Stimulated activated naive CD8-positive, alpha-beta T cell treated with anti-CD3 and anti-CD28 coated beads, Interleukin-15, amount 100 ng/mL, for 72 hours (primary cell): ENCODE measurements around the gene ATP2A2.

Experiments used
- ATAC-seq: fragments of 150-1000 bp; cut with Tn5 transposase; 2 replicates; pipeline ENCODE4 v1.10.0; 2021; ENCODE audit warnings: mild to moderate bottlenecking, moderate library complexity
- DNase-seq, 2 donors: peaks; one replicate each; pipeline ENCODE4 v3.0.0; 2021 to 2022
- H3K27ac Mint-ChIP-seq, 2 donors: one replicate each; pipeline ENCODE4 v1.8.0; 2022; ENCODE audit warnings: mild to moderate bottlenecking in 2 of 2, mixed read lengths in 2 of 2, moderate library complexity in 2 of 2
- H3K27me3 Mint-ChIP-seq: one replicate; pipeline ENCODE4 v1.8.0; 2022; ENCODE audit warnings: mixed read lengths
- H3K4me1 Mint-ChIP-seq: one replicate; pipeline ENCODE4 v1.8.0; 2022; ENCODE audit warnings: mild to moderate bottlenecking, mixed read lengths
- H3K4me3 Mint-ChIP-seq, 2 donors: one replicate each; pipeline ENCODE4 v1.8.0; 2022; ENCODE audit warnings: mild to moderate bottlenecking in 2 of 2, mixed read lengths in 2 of 2, moderate library complexity in 1 of 2
- H3K9me3 Mint-ChIP-seq, 2 donors: one replicate each; pipeline ENCODE4 v1.8.0; 2022; ENCODE audit warnings: mixed read lengths in 2 of 2

The ATP2A2 gene

GRCh38 chr12:110340706-110341105, 59.7 kb downstream of the ATP2A2 start:
- Mint-ChIP-seq H3K27me3 (no peaks in the 10 kb centered on the region), H3K4me3 (no peak overlapping the region), H3K9me3 (no peaks in the 10 kb centered on the region), H3K27ac (peak overlapping the region in 1 of 2 donors; percentile 68), H3K4me1 (no peaks in the 10 kb centered on the region)
- DNase-seq, result no peak
- no peak for ATAC-seq

- DNase-seq (no peak), ATAC-seq (no peak)
- Mint-ChIP-seq H3K9me3 (no peaks in the 10 kb centered on the region), H3K4me1 (peaks cover 5% of the 10 kb centered on the region), H3K27ac (no peak overlapping the region), H3K27me3 (no peaks in the 10 kb centered on the region), H3K4me3 (no peak overlapping the region)
Measured at GRCh38 chr12:110342157-110342556, 61.1 kb downstream of the ATP2A2 start.

GRCh38 chr12:110343114-110343513, 62.1 kb downstream of the ATP2A2 start:
- Mint-ChIP-seq H3K27ac (no peak overlapping the region), H3K4me1 (peaks cover 14% of the 10 kb centered on the region), H3K9me3 (no peaks in the 10 kb centered on the region), H3K27me3 (no peaks in the 10 kb centered on the region), H3K4me3 (no peak overlapping the region)
- ATAC-seq (no peak), DNase-seq (no peak)

- DNase-seq (no peak), ATAC-seq (no peak)
- Mint-ChIP-seq H3K9me3 (no peaks in the 10 kb centered on the region), H3K4me3 (no peak overlapping the region), H3K27ac (no peak overlapping the region), H3K4me1 (peaks cover 22% of the 10 kb centered on the region), H3K27me3 (no peaks in the 10 kb centered on the region)
Measured at GRCh38 chr12:110343736-110344555, 62.9 kb downstream of the ATP2A2 start.

- no peak for ATAC-seq
- no peaks in the 10 kb centered on the region for H3K27me3 Mint-ChIP-seq
- peak overlapping the region in 1 of 2 donors; percentile 42 for H3K27ac Mint-ChIP-seq
- peaks cover 29% of the 10 kb centered on the region for H3K4me1 Mint-ChIP-seq
- no peak overlapping the region for H3K4me3 Mint-ChIP-seq
- H3K9me3 Mint-ChIP-seq, result no peaks in the 10 kb centered on the region
- DNase-seq, result no peak
Measured at GRCh38 chr12:110344657-110345056, 63.6 kb downstream of the ATP2A2 start.

GRCh38 chr12:110345176-110345661, 64.2 kb downstream of the ATP2A2 start:
- no peak overlapping the region for H3K4me3 Mint-ChIP-seq
- ATAC-seq (no peak), DNase-seq (no peak)
- H3K4me1 Mint-ChIP-seq, result peaks cover 34% of the 10 kb centered on the region
- H3K27ac Mint-ChIP-seq, result peak overlapping the region in 1 of 2 donors; percentile 48
- H3K9me3 Mint-ChIP-seq, result no peaks in the 10 kb centered on the region
- H3K27me3 Mint-ChIP-seq, result no peaks in the 10 kb centered on the region

GRCh38 chr12:110345963-110346362, 64.9 kb downstream of the ATP2A2 start:
- no peaks in the 10 kb centered on the region for H3K27me3 Mint-ChIP-seq
- H3K4me1 Mint-ChIP-seq, result peaks cover 36% of the 10 kb centered on the region
- DNase-seq (no peak), ATAC-seq (no peak)
- H3K4me3 Mint-ChIP-seq, result no peak overlapping the region
- H3K27ac Mint-ChIP-seq, result peak overlapping the region in 1 of 2 donors; percentile 87
- H3K9me3 Mint-ChIP-seq, result no peaks in the 10 kb centered on the region

- H3K4me3 Mint-ChIP-seq, result no peak overlapping the region
- no peaks in the 10 kb centered on the region for H3K9me3 Mint-ChIP-seq
- no peak for ATAC-seq
Measured at GRCh38 chr12:110347767-110348166, 66.7 kb downstream of the ATP2A2 start.

GRCh38 chr12:110348431-110349059, 67.5 kb downstream of the ATP2A2 start:
- Mint-ChIP-seq H3K4me3 (no peak overlapping the region), H3K4me1 (peaks cover 36% of the 10 kb centered on the region), H3K27me3 (no peaks in the 10 kb centered on the region), H3K9me3 (no peaks in the 10 kb centered on the region), H3K27ac (peak overlapping the region in 1 of 2 donors; percentile 33)
- ATAC-seq (no peak), DNase-seq (no peak)

More at GRCh38 chr12:110347767-110348166, 66.7 kb downstream of the ATP2A2 start:
- Mint-ChIP-seq H3K4me1 (peaks cover 36% of the 10 kb centered on the region), H3K27ac (no peak overlapping the region), H3K27me3 (no peaks in the 10 kb centered on the region)
- no peak for DNase-seq

- Mint-ChIP-seq H3K4me3 (peak overlapping the region in 1 of 2 donors; percentile 54), H3K4me1 (peaks cover 40% of the 10 kb centered on the region), H3K27ac (peak overlapping the region in 1 of 2 donors; percentile 33), H3K27me3 (peaks cover 1% of the 10 kb centered on the region), H3K9me3 (no peaks in the 10 kb centered on the region)
- peak; percentile 5 for ATAC-seq
- DNase-seq, result no peak
Measured at GRCh38 chr12:110349096-110349495, 68.0 kb downstream of the ATP2A2 start.

GRCh38 chr12:110349514-110350151, 68.6 kb downstream of the ATP2A2 start:
- H3K4me1 Mint-ChIP-seq, result peaks cover 45% of the 10 kb centered on the region
- peaks cover 7% of the 10 kb centered on the region for H3K27me3 Mint-ChIP-seq
- peak overlapping the region in 1 of 2 donors; percentile 54 for H3K4me3 Mint-ChIP-seq
- peak overlapping the region; percentile 4 to 72 for H3K27ac Mint-ChIP-seq
- H3K9me3 Mint-ChIP-seq, result no peaks in the 10 kb centered on the region
- ATAC-seq (peak; percentile 85), DNase-seq (peak; percentile 25 to 35)

GRCh38 chr12:110351119-110351518, 70.1 kb downstream of the ATP2A2 start:
- peaks cover 49% of the 10 kb centered on the region for H3K4me1 Mint-ChIP-seq
- H3K9me3 Mint-ChIP-seq, result no peaks in the 10 kb centered on the region
- no peak overlapping the region for H3K4me3 Mint-ChIP-seq
- H3K27ac Mint-ChIP-seq, result no peak overlapping the region
- no peak for ATAC-seq
- DNase-seq, result no peak
- H3K27me3 Mint-ChIP-seq, result peaks cover 11% of the 10 kb centered on the region

GRCh38 chr12:110352401-110352800, 71.4 kb downstream of the ATP2A2 start:
- Mint-ChIP-seq H3K27ac (no peak overlapping the region), H3K4me3 (no peak overlapping the region), H3K9me3 (no peaks in the 10 kb centered on the region), H3K27me3 (peaks cover 11% of the 10 kb centered on the region), H3K4me1 (peaks cover 44% of the 10 kb centered on the region)
- ATAC-seq (no peak), DNase-seq (no peak)

- no peaks in the 10 kb centered on the region for H3K9me3 Mint-ChIP-seq
- peaks cover 35% of the 10 kb centered on the region for H3K4me1 Mint-ChIP-seq
- ATAC-seq (no peak), DNase-seq (no peak)
- H3K27me3 Mint-ChIP-seq, result peaks cover 11% of the 10 kb centered on the region
- no peak overlapping the region for H3K27ac Mint-ChIP-seq
- H3K4me3 Mint-ChIP-seq, result no peak overlapping the region
Measured at GRCh38 chr12:110353211-110353965, 72.3 kb downstream of the ATP2A2 start.

GRCh38 chr12:110354172-110354780, 73.2 kb downstream of the ATP2A2 start:
- Mint-ChIP-seq H3K4me1 (peaks cover 26% of the 10 kb centered on the region), H3K27ac (peak overlapping the region in 1 of 2 donors; percentile 40), H3K9me3 (no peaks in the 10 kb centered on the region), H3K27me3 (peaks cover 11% of the 10 kb centered on the region), H3K4me3 (no peak overlapping the region)
- ATAC-seq (no peak), DNase-seq (no peak)
